PC-3 (cell line): ENCODE measurements around the gene CATSPERB.

Experiments used
- EZH2 ChIP-seq: fragments of 300-600 bp; sonication (generic); IDR thresholded peaks from one replicate; pipeline ENCODE4 v1.6.1; 2017; ENCODE audit warnings: antibody characterized with exemption, mild to moderate bottlenecking, low read length; ENCODE audit not compliant: unreplicated experiment
- EZH2phosphoT487 ChIP-seq: fragments of 300-600 bp; sonication (generic); IDR thresholded peaks from 2 replicates; pipeline ENCODE4 v1.6.1; 2018; ENCODE audit warnings: mild to moderate bottlenecking, antibody characterized with exemption, low read length, borderline replicate concordance
- TF ChIP-seq, protein P1 (sequence below): fragments of 300-600 bp; sonication (generic); conservative IDR thresholded peaks from 2 replicates; pipeline ENCODE4 v1.5.1; 2017; ENCODE audit warnings: antibody characterized with exemption, low read depth, mild to moderate bottlenecking, low read length

DNA sequence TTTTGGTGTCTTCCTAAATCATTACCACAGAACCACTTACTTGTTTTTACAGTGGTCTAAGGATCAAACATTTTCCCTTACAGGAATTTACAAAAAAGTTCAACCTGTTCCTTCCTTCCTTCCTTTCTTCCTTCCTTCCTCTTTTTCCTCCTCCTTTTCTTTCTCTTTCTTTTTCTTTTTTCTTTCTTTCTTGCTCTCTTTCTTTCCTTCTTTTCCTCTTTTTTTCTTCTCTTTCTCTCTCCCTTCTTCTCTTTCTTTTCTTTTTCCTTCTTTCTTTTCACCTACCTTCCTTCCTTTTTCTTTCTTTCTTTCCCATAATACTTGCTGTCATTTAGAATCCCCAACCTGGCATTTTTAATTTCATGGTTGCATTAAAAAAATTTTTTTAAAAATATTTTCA is 162.6 kb downstream of the CATSPERB start:
- TF ChIP-seq, protein P1, sequence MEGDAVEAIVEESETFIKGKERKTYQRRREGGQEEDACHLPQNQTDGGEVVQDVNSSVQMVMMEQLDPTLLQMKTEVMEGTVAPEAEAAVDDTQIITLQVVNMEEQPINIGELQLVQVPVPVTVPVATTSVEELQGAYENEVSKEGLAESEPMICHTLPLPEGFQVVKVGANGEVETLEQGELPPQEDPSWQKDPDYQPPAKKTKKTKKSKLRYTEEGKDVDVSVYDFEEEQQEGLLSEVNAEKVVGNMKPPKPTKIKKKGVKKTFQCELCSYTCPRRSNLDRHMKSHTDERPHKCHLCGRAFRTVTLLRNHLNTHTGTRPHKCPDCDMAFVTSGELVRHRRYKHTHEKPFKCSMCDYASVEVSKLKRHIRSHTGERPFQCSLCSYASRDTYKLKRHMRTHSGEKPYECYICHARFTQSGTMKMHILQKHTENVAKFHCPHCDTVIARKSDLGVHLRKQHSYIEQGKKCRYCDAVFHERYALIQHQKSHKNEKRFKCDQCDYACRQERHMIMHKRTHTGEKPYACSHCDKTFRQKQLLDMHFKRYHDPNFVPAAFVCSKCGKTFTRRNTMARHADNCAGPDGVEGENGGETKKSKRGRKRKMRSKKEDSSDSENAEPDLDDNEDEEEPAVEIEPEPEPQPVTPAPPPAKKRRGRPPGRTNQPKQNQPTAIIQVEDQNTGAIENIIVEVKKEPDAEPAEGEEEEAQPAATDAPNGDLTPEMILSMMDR: no peak
- TF ChIP-seq EZH2 (no peak), EZH2phosphoT487 (no peak)
